Small intestine (tissue), 7 donors: ENCODE measurements around the gene IFI35. TPM values are rescaled to one million over a fixed set of nuclear protein-coding genes. Genes with fewer than 3 reads are reported as not detected.

Source experiments
- DNase-seq, 2 donors: peaks; one replicate each; pipeline versions ENCODE4 v3.0.0 to v3.0.0-alpha.2; 2013
- FAIRE-seq: peaks from 2 replicates; lab custom pipeline; 2012; peaks lifted over from hg19 to GRCh38; lab: Jason Lieb, UNC
- H3K27ac ChIP-seq, 3 donors: one replicate each; pipeline ENCODE4 v1.5.1; 2013; ENCODE audit warnings: low read length in 2 of 3, mild to moderate bottlenecking in 2 of 3, control low read depth in 1 of 3, inconsistent platforms in 1 of 3, low read depth in 1 of 3, moderate library complexity in 1 of 3
- H3K27me3 ChIP-seq, 3 donors: one replicate each; pipeline ENCODE4 v1.6.1; 2013; ENCODE audit warnings: low read length in 3 of 3, inconsistent platforms in 1 of 3; ENCODE audit not compliant: control insufficient read depth in 3 of 3, insufficient read depth in 3 of 3
- H3K36me3 ChIP-seq, 3 donors: one replicate each; pipeline ENCODE4 v1.6.1; 2013; ENCODE audit warnings: low read length in 3 of 3, inconsistent platforms in 1 of 3, low read depth in 1 of 3, mild to moderate bottlenecking in 1 of 3, moderate library complexity in 1 of 3; ENCODE audit not compliant: control insufficient read depth in 3 of 3, insufficient read depth in 2 of 3
- H3K4me1 ChIP-seq, 3 donors: one replicate each; pipeline ENCODE4 v1.6.1; 2013; ENCODE audit warnings: low read length in 2 of 3, inconsistent platforms in 1 of 3, low read depth in 1 of 3, mild to moderate bottlenecking in 1 of 3, moderate library complexity in 1 of 3; ENCODE audit not compliant: control insufficient read depth in 3 of 3, insufficient read depth in 2 of 3
- H3K4me3 ChIP-seq, 3 donors: one replicate each; pipeline ENCODE4 v1.5.1; 2013; ENCODE audit warnings: low read length in 3 of 3, control low read depth in 1 of 3, inconsistent platforms in 1 of 3, low read depth in 1 of 3, mild to moderate bottlenecking in 1 of 3, moderate library complexity in 1 of 3
- H3K9me3 ChIP-seq, 2 donors: one replicate each; pipeline ENCODE4 v1.6.1; 2013; ENCODE audit warnings: low read depth in 1 of 2, low read length in 1 of 2; ENCODE audit not compliant: control insufficient read depth in 2 of 2, insufficient read depth in 1 of 2
- WGBS, 3 donors: extraction: QIAGEN DNeasy Blood & Tissue Kit; methylation state at CpG; one replicate each; pipeline ENCODE4 v1.1.7; 2013; 5-methylcytosine and 5-hydroxymethylcytosine counted together
- polyA plus RNA-seq, 4 donors: library from polyadenylated mRNA; stranded (reverse) in 3 of 4; unstranded in 1 of 4; fragments of 200-250 nt in 3 of 4; fragments of 120-200 nt in 1 of 4; gene quantifications; one replicate each; pipeline versions ENCODE4 v1.2.1 to v1.2.3, GENCODE V29; 2013
- donor health status: healthy with polysubstance abuse.
- donor health status: control.
- donor health status: control.
- donor health status: Bipolar disorder and iron deficiency.
- donor health status: healthy.

Gene IFI35
- polyA plus RNA-seq, 4 donors = 51.5 to 62.4 (median 59.7) TPM

GRCh38 chr17:43015579-43015978, 9.0 kb downstream of the IFI35 start:
- Histone ChIP-seq H3K9me3 (no peaks in the 10 kb centered on the region), H3K4me1 (peaks cover 3 to 34% (median 5%) of the 10 kb centered on the region in 3 donors), H3K36me3 (peaks cover 3 to 77% (median 6%) of the 10 kb centered on the region in 3 donors), H3K27me3 (no peaks in the 10 kb centered on the region), H3K27ac (peak overlapping the region in 1 of 3 donors; percentile 71), H3K4me3 (no peak overlapping the region)
- DNase-seq (no peak), FAIRE-seq (no peak)
- WGBS, 3 donors = 61 to 85% (median 79%) methylated on average over 7 to 9 of the region's 9 CpGs

- Histone ChIP-seq H3K4me3 (no peak overlapping the region), H3K36me3 (peaks cover 3 to 78% (median 6%) of the 10 kb centered on the region in 3 donors), H3K9me3 (no peaks in the 10 kb centered on the region), H3K27ac (peak overlapping the region in 1 of 3 donors; percentile 56), H3K4me1 (peaks cover 3 to 33% (median 5%) of the 10 kb centered on the region in 3 donors), H3K27me3 (no peaks in the 10 kb centered on the region)
- FAIRE-seq (no peak), DNase-seq (no peak)
- 83 to 88% (median 85%) methylated on average over 7 of the region's 7 CpGs for WGBS, 3 donors
These were observed 9.6 kb downstream of the IFI35 start for GRCh38 chr17:43016216-43016615.

GRCh38 chr17:43018008-43018853, 11.6 kb downstream of the IFI35 start:
- FAIRE-seq (no peak), DNase-seq (no peak)
- Histone ChIP-seq H3K9me3 (no peaks in the 10 kb centered on the region), H3K36me3 (peaks cover under 1 to 62% (median 6%) of the 10 kb centered on the region in 3 donors), H3K4me3 (no peak overlapping the region), H3K27ac (no peak overlapping the region), H3K27me3 (no peaks in the 10 kb centered on the region), H3K4me1 (peaks cover 1 to 28% (median 3%) of the 10 kb centered on the region in 3 donors)
- 67 to 77% (median 77%) methylated on average over 19 of the region's 19 CpGs for WGBS, 3 donors

GRCh38 chr17:43018932-43019331, 12.3 kb downstream of the IFI35 start:
- 40 to 59% (median 48%) methylated on average over 4 of the region's 4 CpGs for WGBS, 3 donors
- peaks cover 0 to 55% (median 1%) of the 10 kb centered on the region in 3 donors for H3K36me3 ChIP-seq
- FAIRE-seq = no peak
- no peaks in the 10 kb centered on the region for H3K27me3 ChIP-seq
- H3K4me1 ChIP-seq = peaks cover 1 to 28% (median 3%) of the 10 kb centered on the region in 3 donors
- no peak overlapping the region for H3K4me3 ChIP-seq
- no peak overlapping the region for H3K27ac ChIP-seq
- H3K9me3 ChIP-seq = no peaks in the 10 kb centered on the region
- no peak for DNase-seq

- FAIRE-seq (no peak), DNase-seq (peak; percentile 43 to 64)
- H3K27ac ChIP-seq = peak overlapping the region in 2 of 3 donors; percentile 28 to 82
- H3K9me3 ChIP-seq = no peaks in the 10 kb centered on the region
- no peaks in the 10 kb centered on the region for H3K27me3 ChIP-seq
- peaks cover 1 to 29% (median 3%) of the 10 kb centered on the region in 3 donors for H3K4me1 ChIP-seq
- no peak overlapping the region for H3K4me3 ChIP-seq
- peaks cover 0 to 50% (median 0%) of the 10 kb centered on the region in 3 donors for H3K36me3 ChIP-seq
- WGBS, 3 donors = 14 to 21% (median 19%) methylated on average over 7 of the region's 7 CpGs
These were observed 12.8 kb downstream of the IFI35 start for GRCh38 chr17:43019418-43019817.

- 58 to 80% (median 73%) methylated on average over 6 of the region's 6 CpGs for WGBS, 3 donors
- DNase-seq = no peak
- no peak for FAIRE-seq
- Histone ChIP-seq H3K36me3 (peaks cover 0 to 43% (median 0%) of the 10 kb centered on the region in 3 donors), H3K27ac (peak overlapping the region in 2 of 3 donors; percentile 28 to 82), H3K4me3 (no peak overlapping the region), H3K27me3 (peaks cover 0 to 4% (median 0%) of the 10 kb centered on the region in 3 donors), H3K9me3 (no peaks in the 10 kb centered on the region), H3K4me1 (peaks cover 1 to 34% (median 3%) of the 10 kb centered on the region in 3 donors)
These were observed 13.5 kb downstream of the IFI35 start for GRCh38 chr17:43020030-43020621.

GRCh38 chr17:43020789-43021740, 14.5 kb downstream of the IFI35 start:
- Histone ChIP-seq H3K27ac (peak overlapping the region; percentile 66 to 91 (median 77)), H3K36me3 (peaks cover 0 to 34% (median 0%) of the 10 kb centered on the region in 3 donors), H3K4me3 (peak overlapping the region; percentile 90 to 97 (median 91)), H3K9me3 (no peaks in the 10 kb centered on the region), H3K4me1 (peaks cover 1 to 34% (median 3%) of the 10 kb centered on the region in 3 donors), H3K27me3 (peaks cover 0 to 8% (median 0%) of the 10 kb centered on the region in 3 donors)
- DNase-seq (peak; percentile 37 to 87), FAIRE-seq (no peak)
- 14 to 22% (median 22%) methylated on average over 27 to 37 of the region's 40 CpGs for WGBS, 3 donors
